HG02852 (cell line): Measurements from ENCODE around the gene POR.

Source experiments
- ATAC-seq: cut with Tn5 transposase; IDR thresholded peaks from one replicate; pipeline ENCODE4 v1.9.1; 2021; ENCODE audit warnings: mild to moderate bottlenecking, moderate library complexity; ENCODE audit not compliant: unreplicated experiment

Gene POR

GRCh38 chr7:75971309-75971960 is 56.5 kb downstream of the POR start:
- no peak for ATAC-seq

DNA sequence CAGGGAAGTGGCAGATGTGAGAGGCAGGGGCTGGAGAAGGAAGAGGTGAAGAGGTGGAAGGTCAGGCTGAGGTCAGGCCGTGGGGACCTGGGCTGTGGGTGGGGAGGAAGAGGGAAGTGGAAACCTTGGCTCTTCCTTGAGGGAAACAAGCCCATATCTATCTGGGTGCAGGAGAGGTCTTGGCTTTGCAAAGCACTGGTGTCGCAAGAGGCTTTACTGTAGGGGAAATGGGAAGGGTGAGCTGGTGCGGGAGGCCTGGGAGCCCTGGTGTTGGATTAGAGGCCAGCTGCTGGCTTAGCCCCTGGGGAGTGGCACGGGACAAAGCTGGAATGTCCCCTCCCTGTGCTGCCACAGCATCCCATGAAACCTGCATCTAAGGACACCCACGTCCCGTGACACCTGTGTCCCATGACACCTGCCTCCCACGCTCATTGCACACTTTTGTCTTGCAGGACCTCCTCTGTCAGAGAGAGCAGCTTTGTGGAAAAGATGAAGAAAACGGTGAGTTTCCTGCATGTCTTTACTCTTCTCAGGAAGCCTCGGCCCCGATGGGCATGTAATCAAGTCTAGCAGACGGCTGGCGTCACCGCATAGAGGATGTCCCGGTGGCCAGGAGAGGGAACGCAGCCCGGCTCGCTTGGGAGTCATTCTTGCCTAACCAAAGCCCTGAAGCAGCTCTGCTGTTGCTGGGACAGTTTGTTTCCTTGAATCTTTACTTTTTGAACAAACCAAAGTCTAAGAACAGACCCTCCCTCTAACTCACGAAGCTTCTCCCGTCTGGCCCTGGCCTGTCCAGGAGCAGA is 57.2 kb downstream of the POR start:
- ATAC-seq, result no peak

- no peak for ATAC-seq
Observed at GRCh38 chr7:75977743-75978142, 62.8 kb downstream of the POR start.

GRCh38 chr7:75979759-75980429 is 64.9 kb downstream of the POR start:
- ATAC-seq, result no peak

DNA sequence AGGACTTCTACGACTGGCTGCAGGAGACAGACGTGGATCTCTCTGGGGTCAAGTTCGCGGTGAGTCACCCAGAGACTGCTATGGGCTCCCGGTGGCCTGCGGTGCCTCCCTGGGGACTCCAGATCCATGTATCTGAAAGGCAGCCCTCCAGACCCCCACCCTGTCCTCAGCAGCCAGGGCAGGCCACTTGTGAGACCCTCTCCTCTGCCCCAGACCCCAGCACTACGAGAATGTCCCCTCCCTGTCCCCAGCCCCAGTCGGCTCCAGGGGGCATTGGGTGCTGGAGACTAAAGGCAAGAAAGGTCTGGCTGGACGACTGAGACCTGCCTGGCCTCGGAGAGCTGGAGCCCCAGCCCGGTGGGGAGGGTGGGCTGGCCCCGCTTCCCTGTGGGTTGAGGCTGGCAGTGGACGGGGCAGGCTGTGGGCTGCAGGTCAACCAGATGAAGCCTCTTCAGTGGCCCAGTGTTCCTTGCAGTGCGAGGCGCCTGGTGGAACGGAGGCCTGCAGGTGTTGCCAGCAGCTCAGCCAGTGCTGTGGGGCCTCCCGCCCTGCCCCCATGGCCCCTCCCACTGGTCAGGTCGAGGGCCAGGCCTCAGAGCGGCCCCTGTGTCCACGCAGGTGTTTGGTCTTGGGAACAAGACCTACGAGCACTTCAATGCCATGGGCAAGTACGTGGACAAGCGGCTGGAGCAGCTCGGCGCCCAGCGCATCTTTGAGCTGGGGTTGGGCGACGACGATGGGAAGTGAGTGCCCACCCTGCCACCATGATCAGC is 65.7 kb downstream of the POR start:
- no peak for ATAC-seq

DNA sequence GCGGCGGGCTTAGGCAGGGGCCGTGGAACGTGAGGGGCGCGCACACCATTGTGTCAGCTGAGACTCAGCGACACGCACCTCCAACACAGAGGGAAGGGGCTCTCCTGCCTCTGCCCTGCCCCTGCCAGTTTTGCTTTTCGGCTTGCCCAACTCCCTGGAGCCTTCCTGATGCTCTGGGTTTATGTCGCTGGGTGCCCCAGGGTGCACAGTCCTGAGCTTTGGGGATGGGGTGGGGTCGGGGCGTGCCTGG is 66.2 kb downstream of the POR start:
- no peak for ATAC-seq

GRCh38 chr7:75981453-75982305 is 66.7 kb downstream of the POR start:
- ATAC-seq, result no peak

DNA sequence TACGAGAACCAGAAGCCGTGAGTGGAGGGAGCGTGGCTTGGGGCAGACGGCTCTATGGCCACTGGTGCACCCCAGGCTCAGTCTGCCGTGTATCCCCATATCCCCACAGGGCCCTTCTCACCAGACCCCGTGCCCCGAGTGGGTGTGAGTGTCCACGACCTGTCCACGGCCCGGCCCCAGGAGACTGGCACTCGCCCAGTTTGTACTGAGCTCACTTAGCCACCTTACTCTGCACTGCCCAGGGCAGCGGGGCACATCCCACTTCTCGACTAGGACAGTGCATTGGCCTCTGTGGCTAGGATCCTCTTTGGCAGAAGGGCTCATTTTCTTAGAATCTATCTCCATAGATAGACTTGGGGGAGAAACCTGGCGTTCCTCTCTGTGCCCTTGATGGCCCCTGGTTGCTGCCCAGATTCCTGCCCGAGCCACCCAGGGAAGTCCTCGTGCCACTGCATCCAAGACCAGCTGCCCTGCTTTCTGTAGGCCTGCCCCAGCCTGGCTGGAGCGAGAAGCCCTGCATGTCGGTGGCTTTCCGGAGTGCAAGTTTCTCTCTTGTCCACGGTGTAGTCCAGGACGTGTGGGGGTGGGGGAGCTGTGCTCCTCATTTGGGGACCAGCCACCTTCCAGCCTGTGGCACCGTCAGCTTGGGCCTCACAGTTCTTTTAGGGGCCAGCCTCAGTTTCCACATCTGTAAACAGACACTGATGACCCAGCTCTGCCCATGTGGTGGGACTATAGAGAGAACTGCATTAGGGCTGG is 67.5 kb downstream of the POR start:
- ATAC-seq, result no peak

GRCh38 chr7:75983471-75984129 is 68.6 kb downstream of the POR start:
- no peak for ATAC-seq

DNA sequence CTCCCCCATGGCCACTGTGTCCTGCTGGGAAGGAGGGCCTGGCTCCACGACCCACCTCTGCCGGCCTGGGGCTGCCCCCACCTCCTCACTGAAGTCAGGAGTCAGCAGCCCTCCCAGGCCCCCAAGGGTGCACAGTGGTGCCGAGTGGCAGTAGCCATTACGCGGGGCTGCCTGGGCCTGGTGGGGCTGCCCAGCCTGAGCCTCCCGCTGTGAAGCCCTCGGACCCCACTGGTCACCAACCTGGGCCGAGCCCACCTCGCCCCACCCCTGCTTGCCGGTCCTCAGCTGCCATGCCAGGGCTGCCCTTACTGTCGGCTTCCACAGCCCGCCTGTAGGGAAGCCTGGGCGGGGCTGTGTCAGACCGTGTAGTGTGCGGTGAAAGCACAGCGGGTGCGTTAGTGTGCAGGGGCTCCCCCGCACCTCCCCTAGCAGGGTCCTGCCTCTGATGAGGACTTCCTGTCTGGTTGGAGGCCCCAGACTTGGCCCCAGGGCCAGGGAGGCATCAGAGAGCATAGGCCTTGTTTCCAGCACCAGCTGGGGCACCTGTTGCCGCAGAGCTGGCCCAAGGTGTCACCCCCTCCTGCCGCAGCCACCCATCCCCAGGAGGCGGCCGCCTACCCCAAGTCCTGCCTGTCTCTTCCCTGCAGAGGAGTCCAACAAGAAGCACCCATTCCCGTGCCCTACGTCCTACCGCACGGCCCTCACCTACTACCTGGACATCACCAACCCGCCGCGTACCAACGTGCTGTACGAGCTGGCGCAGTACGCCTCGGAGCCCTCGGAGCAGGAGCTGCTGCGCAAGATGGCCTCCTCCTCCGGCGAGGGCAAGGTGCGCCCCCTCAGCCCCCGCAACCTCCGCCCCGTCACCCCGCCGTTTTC is 69.4 kb downstream of the POR start:
- no peak for ATAC-seq

DNA sequence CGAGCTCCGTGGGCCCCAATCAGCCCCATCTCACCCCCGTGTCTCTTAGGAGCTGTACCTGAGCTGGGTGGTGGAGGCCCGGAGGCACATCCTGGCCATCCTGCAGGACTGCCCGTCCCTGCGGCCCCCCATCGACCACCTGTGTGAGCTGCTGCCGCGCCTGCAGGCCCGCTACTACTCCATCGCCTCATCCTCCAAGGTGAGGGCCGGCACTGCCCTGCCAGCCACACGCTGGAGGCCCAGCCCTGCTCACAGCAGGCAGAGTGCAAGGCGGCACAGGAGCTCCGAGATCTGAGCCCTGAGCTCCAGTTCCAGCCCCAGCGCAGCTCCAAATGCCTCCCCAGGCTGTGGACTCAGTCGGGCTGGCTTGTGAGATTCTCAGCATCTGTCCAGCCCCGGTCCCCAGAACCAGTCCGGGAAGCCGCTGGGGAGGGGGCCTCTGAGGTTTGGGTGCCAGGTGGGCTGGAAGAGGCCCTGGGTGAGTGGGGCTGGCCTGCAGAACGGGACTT is 70.1 kb downstream of the POR start:
- ATAC-seq, result no peak

- no peak for ATAC-seq
Observed at GRCh38 chr7:75985518-75986146, 70.7 kb downstream of the POR start.

- ATAC-seq, result no peak
Observed at GRCh38 chr7:75986147-75986781, 71.3 kb downstream of the POR start.

DNA sequence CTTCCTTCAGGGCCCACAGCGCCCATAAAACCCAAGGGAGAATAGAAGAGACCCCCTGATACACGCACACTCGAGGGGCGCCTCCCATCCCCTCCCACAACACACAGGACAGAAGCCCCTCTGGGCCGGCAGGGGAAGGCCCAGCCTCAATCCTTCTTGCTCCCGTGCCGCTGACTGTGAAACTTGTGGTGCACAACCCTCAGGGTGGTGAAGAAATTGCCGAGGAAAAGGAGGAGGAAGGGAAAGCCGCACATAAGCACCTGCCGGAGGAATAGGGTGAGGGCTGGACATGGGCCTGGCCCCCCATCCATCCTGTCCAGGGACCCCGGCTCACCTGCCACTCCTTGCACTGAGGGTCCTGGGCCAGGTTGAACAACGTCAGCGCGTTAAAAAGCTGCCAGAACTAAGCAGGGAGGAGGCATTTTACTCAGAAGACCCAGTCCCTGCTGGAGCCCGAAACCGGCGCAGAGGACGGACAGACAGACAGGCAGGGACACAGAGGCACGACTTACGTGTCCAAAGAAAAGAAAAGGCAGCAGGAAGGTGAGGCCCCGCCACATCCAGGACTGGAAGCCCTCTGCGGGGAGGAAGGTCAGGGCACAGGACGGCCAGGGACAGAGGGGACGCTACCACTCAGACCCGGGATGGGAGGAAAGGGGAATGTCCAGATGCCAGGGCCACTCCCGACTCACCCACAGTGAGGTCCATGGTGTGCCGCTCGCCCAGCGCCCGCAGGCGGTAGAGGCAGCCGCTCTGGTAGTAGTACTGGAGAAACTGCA is 72.3 kb downstream of the POR start:
- ATAC-seq, result no peak

DNA sequence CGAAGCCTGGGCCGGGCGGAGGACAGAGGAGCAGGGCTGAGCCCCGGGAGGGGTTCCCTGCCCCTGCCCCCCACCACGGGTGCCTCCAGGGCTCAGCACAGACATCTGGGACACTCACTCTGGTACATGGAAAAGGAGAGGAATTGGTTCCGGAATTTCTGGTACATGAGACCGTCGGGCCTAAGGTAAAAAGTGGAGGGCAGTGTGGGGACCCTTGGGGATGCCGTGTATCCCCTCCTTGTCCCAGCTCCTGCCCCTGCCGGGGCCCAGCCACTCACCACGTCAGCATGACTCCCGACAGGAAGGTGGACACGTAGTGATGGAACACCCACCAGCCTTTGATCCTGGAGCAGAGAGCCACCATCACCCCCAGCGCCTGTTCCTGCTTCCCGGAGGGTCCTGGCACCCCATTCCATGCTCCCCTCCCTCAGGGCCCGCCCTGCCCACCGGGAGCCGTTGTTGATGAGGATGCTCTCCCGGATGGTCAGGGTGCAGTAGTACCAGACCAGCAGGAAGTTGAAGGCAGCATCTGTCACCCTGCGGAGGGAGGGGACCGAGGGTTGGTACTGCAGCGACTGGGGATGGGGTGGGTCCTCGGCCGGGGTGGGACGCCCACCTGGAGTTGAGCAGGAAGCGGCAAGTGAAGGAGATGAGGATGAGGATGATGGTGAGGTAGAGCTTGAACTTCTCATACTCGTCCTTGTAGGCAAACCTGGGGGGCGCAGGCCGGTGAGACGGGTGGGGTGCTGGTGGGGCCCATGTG is 73.0 kb downstream of the POR start:
- no peak for ATAC-seq
